A549 (cell line): ENCODE results near the gene FAM110D. TPM values are rescaled to one million over a fixed set of nuclear protein-coding genes. Genes with fewer than 3 reads are reported as not detected.

ENCODE experiments used
- ATAC-seq, 2 experiments: fragments of 200-7000 bp in 1 of 2; fragments of >200 bp in 1 of 2; cut with Nextera tagmentation in 1 of 2; cut with Tn5 transposase in 1 of 2; 3 replicates each; pipeline versions ENCODE4 v1.8.0 to v1.9.1; 2018 to 2020; ENCODE audit warnings: mild to moderate bottlenecking in 1 of 2, moderate library complexity in 1 of 2
- CTCF ChIA-PET: fragments of 300-600 bp; sonication (Branson Sonifier 250); formaldehyde crosslinking; extraction: SDS; loops from one replicate; lab custom pipeline; 2021; ENCODE audit warnings: antibody characterized with exemption, inconsistent platforms; lab: Yijun Ruan, JAX
- POLR2A ChIA-PET: fragments of 350-600 bp; formaldehyde crosslinking; extraction: SDS; loops from one replicate; lab custom pipeline; 2021; ENCODE audit warnings: antibody characterized with exemption, inconsistent platforms; lab: Yijun Ruan, JAX
- DNase-seq, 2 experiments: peaks; one replicate each; pipeline versions ENCODE4 v3.0.0 to v3.0.0-alpha.2; 2011 to 2016; ENCODE audit warnings: low read depth in 1 of 2, low spot score in 1 of 2
- FAIRE-seq: peaks from 2 replicates; lab custom pipeline; 2011; peaks lifted over from hg19 to GRCh38; lab: Jason Lieb, UNC
- H3K27ac ChIP-seq, 2 experiments: fragments of >200 bp; sonication (Bioruptor Twin); formaldehyde crosslinking; 3 replicates each; pipeline ENCODE4 v1.5.1; 2016 to 2017
- H3K4me1 ChIP-seq: fragments of >200 bp; sonication (Bioruptor Twin); formaldehyde crosslinking; 3 replicates; pipeline ENCODE4 v1.6.1; 2016
- H3K4me2 ChIP-seq: fragments of >200 bp; sonication (Bioruptor Twin); formaldehyde crosslinking; 3 replicates; pipeline ENCODE4 v1.6.1; 2016
- H3K4me3 ChIP-seq: fragments of >200 bp; sonication (Bioruptor Twin); formaldehyde crosslinking; 3 replicates; pipeline ENCODE4 v1.5.1; 2016
- H3K9me3 ChIP-seq: fragments of >200 bp; sonication (Bioruptor Twin); formaldehyde crosslinking; 3 replicates; pipeline ENCODE4 v1.6.1; 2016
- BCL3 ChIP-seq: fragments of >200 bp; sonication (Bioruptor Twin); formaldehyde crosslinking; IDR thresholded peaks from 3 replicates; pipeline ENCODE4 v1.6.1; 2016
- CBX8 ChIP-seq: fragments of 200-600 bp; sonication (generic); IDR thresholded peaks from 2 replicates; pipeline ENCODE4 v1.6.1; 2016
- CEBPB ChIP-seq, 2 experiments: fragments of >200 bp in 1 of 2; sonication (Bioruptor Twin) in 1 of 2; formaldehyde crosslinking in 1 of 2; IDR thresholded peaks; 2 replicates each; pipeline ENCODE4 v1.6.1; 2012 to 2016
- EP300 ChIP-seq, 2 experiments: fragments of >200 bp; sonication (Bioruptor Twin); formaldehyde crosslinking; IDR thresholded peaks; 2 replicates in 1 of 2; 3 replicates in 1 of 2; pipeline ENCODE4 v1.6.1; 2016 to 2017
- FOSB ChIP-seq: fragments of 250-450 bp; sonication (Bioruptor Pico); IDR thresholded peaks from 2 replicates; pipeline ENCODE4 v1.5.0; 2020; ENCODE audit warnings: mild to moderate bottlenecking, moderate library complexity
- FOSL2 ChIP-seq, 2 experiments: fragments of 450-650 bp in 1 of 2; fragments of >200 bp in 1 of 2; sonication (Bioruptor Twin) in 1 of 2; formaldehyde crosslinking; IDR thresholded peaks; 2 replicates each; pipeline versions ENCODE4 v1.5.0 to v1.6.1; 2016 to 2020; ENCODE audit warnings: mild to moderate bottlenecking in 1 of 2, moderate library complexity in 1 of 2
- FOXS1 ChIP-seq: fragments of 250-450 bp; sonication (Bioruptor Pico); IDR thresholded peaks from 2 replicates; pipeline ENCODE4 v1.5.0; 2020; ENCODE audit warnings: mild to moderate bottlenecking, moderate library complexity
- HOXB13 ChIP-seq: fragments of 250-450 bp; sonication (Bioruptor Pico); IDR thresholded peaks from 2 replicates; pipeline ENCODE4 v1.5.0; 2020; ENCODE audit warnings: low read depth, mild to moderate bottlenecking, moderate library complexity
- MAFK ChIP-seq: fragments of 450-650 bp; IDR thresholded peaks from 2 replicates; pipeline ENCODE4 v1.6.1; 2014; ENCODE audit not compliant: partially characterized antibody
- NR3C1 ChIP-seq: fragments of >200 bp; sonication (Bioruptor Twin); formaldehyde crosslinking; IDR thresholded peaks from 3 replicates; pipeline ENCODE4 v1.6.1; 2017
- PHF8 ChIP-seq: fragments of 200-600 bp; sonication (generic); IDR thresholded peaks from 2 replicates; pipeline ENCODE4 v1.6.1; 2016; ENCODE audit warnings: low read depth, mild to moderate bottlenecking, antibody characterized with exemption, moderate library complexity, borderline replicate concordance
- POLR2AphosphoS2 ChIP-seq: conservative IDR thresholded peaks from 2 replicates; pipeline ENCODE4 v1.6.1; 2012; ENCODE audit warnings: low read length, improper control_type of control experiment, inconsistent platforms
- RARB ChIP-seq: fragments of 250-450 bp; sonication (Bioruptor Pico); IDR thresholded peaks from 2 replicates; pipeline ENCODE4 v1.8.0; 2021; ENCODE audit warnings: mild to moderate bottlenecking, moderate library complexity
- RFX5 ChIP-seq: fragments of 450-650 bp; IDR thresholded peaks from 2 replicates; pipeline ENCODE4 v1.7.1; 2014; ENCODE audit warnings: antibody characterized with exemption, mild to moderate bottlenecking, moderate library complexity
- RNF2 ChIP-seq: fragments of 200-600 bp; sonication (generic); IDR thresholded peaks from 2 replicates; pipeline ENCODE4 v1.6.1; 2016; ENCODE audit warnings: low read depth, mild to moderate bottlenecking, antibody characterized with exemption, moderate library complexity, borderline replicate concordance
- SMC3 ChIP-seq: fragments of >200 bp; sonication (Bioruptor Twin); formaldehyde crosslinking; IDR thresholded peaks from 3 replicates; pipeline ENCODE4 v1.6.1; 2018; ENCODE audit warnings: inconsistent platforms
- TFCP2L1 ChIP-seq: fragments of 250-450 bp; sonication (Bioruptor Pico); IDR thresholded peaks from 2 replicates; pipeline ENCODE4 v1.5.0; 2021; ENCODE audit warnings: mild to moderate bottlenecking
- TP53 ChIP-seq: fragments of 250-450 bp; sonication (Bioruptor Pico); IDR thresholded peaks from 2 replicates; pipeline ENCODE4 v1.5.0; 2021; ENCODE audit warnings: mild to moderate bottlenecking, moderate library complexity
- ZC3H11A ChIP-seq: fragments of 450-650 bp; IDR thresholded peaks from 2 replicates; pipeline ENCODE4 v1.6.1; 2014; ENCODE audit warnings: antibody characterized with exemption, mild to moderate bottlenecking
- ZFP36 ChIP-seq: fragments of 450-650 bp; IDR thresholded peaks from 2 replicates; pipeline ENCODE4 v1.6.1; 2014; ENCODE audit warnings: borderline replicate concordance; ENCODE audit not compliant: partially characterized antibody
- ZSCAN20 ChIP-seq: fragments of 250-450 bp; sonication (Bioruptor Pico); IDR thresholded peaks from 2 replicates; pipeline ENCODE4 v1.8.0; 2022; ENCODE audit warnings: mild to moderate bottlenecking, moderate library complexity
- whole genome bisulfite sequencing: methylation state at CpG from one replicate; pipeline ENCODE4 v1.1.6; 2017; ENCODE audit errors: missing lambda C conversion rate; 5-methylcytosine and 5-hydroxymethylcytosine counted together
- polyA plus RNA-seq, 4 experiments: library from polyadenylated mRNA; depleted of rRNA in 3 of 4; stranded (reverse); fragments of >200 nt; fragmentation: RNase III in 1 of 4; extraction: RNeasy Plus Mini Kit Qiagen cat#74134 plus additional on column Dnase treatment in 1 of 4; gene quantifications; 2 replicates in 3 of 4; 3 replicates in 1 of 4; pipeline ENCODE4 v1.2.3, GENCODE V29; 2011 to 2017
- TF ChIP-seq, protein P1 (sequence below): fragments of 450-650 bp; IDR thresholded peaks from 2 replicates; pipeline ENCODE4 v1.6.1; 2014; ENCODE audit warnings: antibody characterized with exemption
- TF ChIP-seq, protein P2 (sequence below): IDR thresholded peaks from 2 replicates; pipeline ENCODE4 v1.6.1; 2012

The FAM110D gene
- polyA plus RNA-seq, 2 of the 4 experiments (the other 2 are of a cell fraction) = 0.04 TPM

DNA sequence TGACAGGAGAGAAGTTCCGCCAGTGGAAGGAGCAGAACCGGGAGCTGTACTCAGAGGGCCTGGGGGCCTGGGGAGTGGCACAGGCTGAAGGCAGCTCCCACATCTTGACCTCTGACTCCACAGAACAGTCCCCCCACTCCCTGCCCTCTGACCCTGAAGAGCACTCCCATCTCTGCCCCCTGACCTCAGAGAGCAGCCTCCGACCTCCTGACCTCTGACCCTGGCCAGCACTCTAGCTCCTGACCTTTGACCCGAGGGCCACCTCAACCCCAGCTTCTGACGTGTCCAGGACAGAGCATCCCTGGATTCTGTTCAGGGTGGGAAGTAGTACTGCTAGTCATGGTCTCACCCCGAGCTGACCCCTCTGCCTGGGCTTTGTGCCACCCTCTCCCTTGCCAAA, 30.5 kb downstream of the FAM110D start:
- no peaks in the 10 kb centered on the region for H3K9me3 ChIP-seq
- no peak for TF ChIP-seq FOSL2 (IDR thresholded peaks at IDR 0.05)
- TF ChIP-seq FOSL2 (CRISPR knock-in tag; IDR thresholded peaks at IDR 0.05) = no peak
- TF ChIP-seq ZC3H11A = no peak
- TF ChIP-seq RFX5 = no peak
- no peak for TF ChIP-seq MAFK
- TF ChIP-seq RNF2 = no peak
- TF ChIP-seq, protein P1, sequence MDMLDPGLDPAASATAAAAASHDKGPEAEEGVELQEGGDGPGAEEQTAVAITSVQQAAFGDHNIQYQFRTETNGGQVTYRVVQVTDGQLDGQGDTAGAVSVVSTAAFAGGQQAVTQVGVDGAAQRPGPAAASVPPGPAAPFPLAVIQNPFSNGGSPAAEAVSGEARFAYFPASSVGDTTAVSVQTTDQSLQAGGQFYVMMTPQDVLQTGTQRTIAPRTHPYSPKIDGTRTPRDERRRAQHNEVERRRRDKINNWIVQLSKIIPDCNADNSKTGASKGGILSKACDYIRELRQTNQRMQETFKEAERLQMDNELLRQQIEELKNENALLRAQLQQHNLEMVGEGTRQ = no peak
- no peak for TF ChIP-seq POLR2AphosphoS2
- no peak for TF ChIP-seq ZFP36
- TF ChIP-seq ZSCAN20 (CRISPR knock-in tag) = no peak
- TF ChIP-seq TP53 (CRISPR knock-in tag) = no peak
- TF ChIP-seq EP300 (IDR thresholded peaks at IDR 0.05) = no peak
- no peak for TF ChIP-seq TFCP2L1
- TF ChIP-seq, all 56 proteins: peak for 0
- no peak for DNase-seq
- ATAC-seq = no peak
- H3K4me2 ChIP-seq = no peak overlapping the region
- CTCF ChIA-PET = interaction anchor here (0.7 to 3.2 kb wide), 6 partner anchors 9 to 202 kb away, joined by 3 to 15 read pairs (median 4); partner anchors contain the start of genes CEP85 and ZNF593
- no peak overlapping the region for H3K4me3 ChIP-seq
- POLR2A ChIA-PET = interaction anchor here (0.6 kb wide), 1 partner anchor 42 kb away, joined by 3 read pairs; no protein-coding TSS in a partner anchor
- H3K27ac ChIP-seq = no peak overlapping the region
- 62% methylated on average over 6 of the region's 6 CpGs for WGBS
- H3K4me1 ChIP-seq = no peaks in the 10 kb centered on the region
- FAIRE-seq = no peak

DNA sequence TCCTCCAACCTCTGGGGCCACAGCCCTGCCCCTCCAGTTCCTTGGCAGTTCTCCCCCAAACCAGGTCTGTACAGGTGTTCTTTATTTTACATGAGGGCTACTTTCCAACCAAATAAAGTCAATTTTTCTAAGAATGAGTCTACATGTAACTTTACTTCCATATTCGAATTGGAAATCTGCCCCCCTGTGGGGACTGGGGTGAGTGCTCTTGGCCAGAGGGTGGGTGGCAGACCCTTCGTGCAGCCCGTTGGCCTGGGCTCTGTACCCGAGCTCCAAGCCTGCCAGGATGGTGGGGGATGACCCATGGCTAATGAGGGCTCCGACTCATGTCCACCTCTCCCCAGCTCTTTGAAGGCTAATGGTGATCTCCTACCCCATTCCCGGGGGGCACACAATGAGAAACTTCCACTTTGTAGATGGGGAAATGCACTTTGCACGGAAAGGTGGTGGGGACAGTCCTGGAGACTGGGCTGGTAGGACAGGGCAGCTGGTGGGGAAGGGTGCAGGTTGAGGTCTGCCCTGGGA, 30.9 kb downstream of the FAM110D start:
- Histone ChIP-seq H3K9me3 (no peaks in the 10 kb centered on the region), H3K4me3 (no peak overlapping the region), H3K4me2 (no peak overlapping the region), H3K27ac (no peak overlapping the region), H3K4me1 (no peaks in the 10 kb centered on the region)
- peak in 1 of 2 experiments; percentile 24; a peak in 1 of 6 replicates for ATAC-seq
- ChIA-PET POLR2A (no interaction called here), CTCF (interaction anchor here (0.7 to 3.2 kb wide), 7 partner anchors 8 to 201 kb away, joined by 3 to 15 read pairs (median 4); partner anchors contain the start of genes CEP85 and ZNF593)
- FAIRE-seq = no peak
- 75% methylated on average over 6 of the region's 7 CpGs for WGBS
- TF ChIP-seq NR3C1 (no peak), CBX8 (no peak), EP300 (IDR thresholded peaks at IDR 0.05) (no peak), FOXS1 (CRISPR knock-in tag) (no peak), HOXB13 (CRISPR knock-in tag) (no peak), SMC3 (no peak), PHF8 (no peak), BCL3 (no peak), CEBPB (IDR thresholded peaks at IDR 0.05) (no peak), RARB (CRISPR knock-in tag) (no peak), ZFP36 (no peak), FOSB (CRISPR knock-in tag) (no peak), TP53 (CRISPR knock-in tag) (no peak)
- TF ChIP-seq, protein P2, sequence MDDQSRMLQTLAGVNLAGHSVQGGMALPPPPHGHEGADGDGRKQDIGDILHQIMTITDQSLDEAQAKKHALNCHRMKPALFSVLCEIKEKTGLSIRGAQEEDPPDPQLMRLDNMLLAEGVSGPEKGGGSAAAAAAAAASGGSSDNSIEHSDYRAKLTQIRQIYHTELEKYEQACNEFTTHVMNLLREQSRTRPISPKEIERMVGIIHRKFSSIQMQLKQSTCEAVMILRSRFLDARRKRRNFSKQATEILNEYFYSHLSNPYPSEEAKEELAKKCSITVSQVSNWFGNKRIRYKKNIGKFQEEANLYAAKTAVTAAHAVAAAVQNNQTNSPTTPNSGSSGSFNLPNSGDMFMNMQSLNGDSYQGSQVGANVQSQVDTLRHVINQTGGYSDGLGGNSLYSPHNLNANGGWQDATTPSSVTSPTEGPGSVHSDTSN = no peak
- no peak for DNase-seq
